OCI-LY1 (cell line): Measurements from ENCODE around the gene LDLRAD4.

Experiments used
- H2AFZ ChIP-seq: fragments of 200-600 bp; sonication (generic), shearing (Covaris generic); 2 replicates; pipeline ENCODE4 v1.6.0; 2014; ENCODE audit warnings: antibody characterized with exemption, mild to moderate bottlenecking, low read length
- H3F3A ChIP-seq: fragments of 200-600 bp; sonication (generic), shearing (Covaris generic); 2 replicates; pipeline ENCODE4 v1.6.0; 2014; ENCODE audit warnings: mild to moderate bottlenecking, antibody characterized with exemption, low read length, moderate library complexity; ENCODE audit not compliant: insufficient read depth
- H3K27ac ChIP-seq: fragments of 200-600 bp; sonication (generic); 2 replicates; pipeline ENCODE4 v1.5.1; 2014; ENCODE audit warnings: low read length, mixed run types, mild to moderate bottlenecking, low read depth; ENCODE audit not compliant: poor library complexity, severe bottlenecking
- H3K27me3 ChIP-seq: fragments of 200-600 bp; sonication (generic); 2 replicates; pipeline ENCODE4 v1.6.0; 2014; ENCODE audit warnings: antibody characterized with exemption, mild to moderate bottlenecking, low read length, moderate library complexity; ENCODE audit not compliant: insufficient read depth
- H3K36me3 ChIP-seq: fragments of 200-600 bp; sonication (generic); 2 replicates; pipeline ENCODE4 v1.6.1; 2014; ENCODE audit warnings: mild to moderate bottlenecking, antibody characterized with exemption, low read length, moderate library complexity, mixed read lengths; ENCODE audit not compliant: insufficient read depth
- H3K4me1 ChIP-seq: fragments of 200-600 bp; sonication (generic); 2 replicates; pipeline ENCODE4 v1.5.1; 2014; ENCODE audit warnings: mild to moderate bottlenecking, low read length, moderate library complexity; ENCODE audit not compliant: insufficient read depth, severe bottlenecking
- H3K4me2 ChIP-seq: fragments of 200-600 bp; sonication (generic), shearing (Covaris generic); 2 replicates; pipeline ENCODE4 v1.6.1; 2014; ENCODE audit warnings: low read length
- H3K4me3 ChIP-seq: fragments of 200-600 bp; sonication (generic); 2 replicates; pipeline ENCODE4 v1.5.1; 2014; ENCODE audit warnings: low read length, low read depth, mild to moderate bottlenecking, mixed read lengths; ENCODE audit not compliant: poor library complexity, severe bottlenecking
- H3K79me2 ChIP-seq: fragments of 200-600 bp; shearing (Covaris generic); 2 replicates; pipeline ENCODE4 v1.6.1; 2016; ENCODE audit warnings: mixed run types, low read length, mixed read lengths; ENCODE audit not compliant: insufficient read depth
- H3K9ac ChIP-seq: fragments of 200-600 bp; sonication (generic), shearing (Covaris generic); 2 replicates; pipeline ENCODE4 v1.6.1; 2014; ENCODE audit warnings: mild to moderate bottlenecking, low read length, mixed read lengths
- H3K9me2 ChIP-seq: fragments of 200-600 bp; sonication (generic), shearing (Covaris generic); 2 replicates; pipeline ENCODE4 v1.6.1; 2014; ENCODE audit warnings: low read depth, mild to moderate bottlenecking, low read length, mixed read lengths
- H3K9me3 ChIP-seq: fragments of 200-600 bp; shearing (Covaris generic); 2 replicates; pipeline ENCODE4 v1.6.1; 2014; ENCODE audit warnings: low read length, mixed read lengths
- H4K20me1 ChIP-seq: fragments of 200-600 bp; sonication (generic), shearing (Covaris generic); 2 replicates; pipeline ENCODE4 v1.6.0; 2016; ENCODE audit warnings: mild to moderate bottlenecking, low read length; ENCODE audit not compliant: insufficient read depth
- CTCF ChIP-seq: fragments of 200-600 bp; sonication (generic), shearing (Covaris generic); IDR thresholded peaks from 2 replicates; pipeline ENCODE4 v1.5.1; 2017; ENCODE audit warnings: mild to moderate bottlenecking, antibody characterized with exemption, low read length, moderate library complexity, mixed read lengths
- EZH2 ChIP-seq: fragments of 200-600 bp; sonication (generic), shearing (Covaris generic); IDR thresholded peaks from 2 replicates; pipeline ENCODE4 v1.8.0; 2017; ENCODE audit warnings: borderline replicate concordance, mixed run types, mild to moderate bottlenecking, antibody characterized with exemption, low read length, moderate library complexity, mixed read lengths

Gene LDLRAD4

GRCh38 chr18:13545955-13546354 lies 327.4 kb downstream of the LDLRAD4 start:
- Histone ChIP-seq H3K9ac (no peak overlapping the region), H3K4me3 (no peak overlapping the region), H3K9me3 (peaks cover 12% of the 10 kb centered on the region), H3K4me1 (peaks cover 15% of the 10 kb centered on the region), H3K79me2 (no peaks in the 10 kb centered on the region), H3K9me2 (no peaks in the 10 kb centered on the region), H3K27me3 (peaks cover 14% of the 10 kb centered on the region; the same call in 1 of the 2 replicates), H2AFZ (no peak overlapping the region), H3K4me2 (no peak overlapping the region), H3K36me3 (peaks cover 8% of the 10 kb centered on the region; the same call in 1 of the 2 replicates), H3F3A (no peaks in the 10 kb centered on the region), H4K20me1 (no peaks in the 10 kb centered on the region), H3K27ac (no peak overlapping the region)
- no peak for TF ChIP-seq CTCF
- TF ChIP-seq EZH2: no peak

- Histone ChIP-seq H2AFZ (no peak overlapping the region), H3K9me3 (peaks cover 12% of the 10 kb centered on the region), H4K20me1 (no peaks in the 10 kb centered on the region), H3K79me2 (no peaks in the 10 kb centered on the region), H3K27me3 (peaks cover 18% of the 10 kb centered on the region; the same call in 1 of the 2 replicates), H3K36me3 (peaks cover 8% of the 10 kb centered on the region; the same call in 1 of the 2 replicates), H3K4me3 (no peak overlapping the region), H3K4me2 (no peak overlapping the region), H3K9ac (no peak overlapping the region), H3K9me2 (no peaks in the 10 kb centered on the region), H3K4me1 (peaks cover 15% of the 10 kb centered on the region), H3K27ac (no peak overlapping the region), H3F3A (no peaks in the 10 kb centered on the region)
- TF ChIP-seq EZH2 (no peak), CTCF (no peak)
These were observed 328.1 kb downstream of the LDLRAD4 start for GRCh38 chr18:13546638-13547037.

GRCh38 chr18:13547347-13547746 lies 328.8 kb downstream of the LDLRAD4 start:
- Histone ChIP-seq H3K4me2 (no peak overlapping the region), H3K4me3 (no peak overlapping the region), H3K4me1 (peaks cover 15% of the 10 kb centered on the region), H3F3A (no peaks in the 10 kb centered on the region), H3K27me3 (peaks cover 16% of the 10 kb centered on the region; the same call in 1 of the 2 replicates), H3K79me2 (no peaks in the 10 kb centered on the region), H2AFZ (no peak overlapping the region), H4K20me1 (no peaks in the 10 kb centered on the region), H3K9me2 (no peaks in the 10 kb centered on the region), H3K27ac (no peak overlapping the region), H3K36me3 (peaks cover 8% of the 10 kb centered on the region; the same call in 1 of the 2 replicates), H3K9me3 (peaks cover 12% of the 10 kb centered on the region), H3K9ac (no peak overlapping the region)
- TF ChIP-seq EZH2 (no peak), CTCF (no peak)
